ENCODE results near the gene ZDHHC20.
A peak's percentile ranks its signal among the peaks of the same experiment; 100 is the strongest.

The ZDHHC20 gene, protein sequence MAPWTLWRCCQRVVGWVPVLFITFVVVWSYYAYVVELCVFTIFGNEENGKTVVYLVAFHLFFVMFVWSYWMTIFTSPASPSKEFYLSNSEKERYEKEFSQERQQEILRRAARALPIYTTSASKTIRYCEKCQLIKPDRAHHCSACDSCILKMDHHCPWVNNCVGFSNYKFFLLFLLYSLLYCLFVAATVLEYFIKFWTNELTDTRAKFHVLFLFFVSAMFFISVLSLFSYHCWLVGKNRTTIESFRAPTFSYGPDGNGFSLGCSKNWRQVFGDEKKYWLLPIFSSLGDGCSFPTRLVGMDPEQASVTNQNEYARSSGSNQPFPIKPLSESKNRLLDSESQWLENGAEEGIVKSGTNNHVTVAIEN

DNA sequence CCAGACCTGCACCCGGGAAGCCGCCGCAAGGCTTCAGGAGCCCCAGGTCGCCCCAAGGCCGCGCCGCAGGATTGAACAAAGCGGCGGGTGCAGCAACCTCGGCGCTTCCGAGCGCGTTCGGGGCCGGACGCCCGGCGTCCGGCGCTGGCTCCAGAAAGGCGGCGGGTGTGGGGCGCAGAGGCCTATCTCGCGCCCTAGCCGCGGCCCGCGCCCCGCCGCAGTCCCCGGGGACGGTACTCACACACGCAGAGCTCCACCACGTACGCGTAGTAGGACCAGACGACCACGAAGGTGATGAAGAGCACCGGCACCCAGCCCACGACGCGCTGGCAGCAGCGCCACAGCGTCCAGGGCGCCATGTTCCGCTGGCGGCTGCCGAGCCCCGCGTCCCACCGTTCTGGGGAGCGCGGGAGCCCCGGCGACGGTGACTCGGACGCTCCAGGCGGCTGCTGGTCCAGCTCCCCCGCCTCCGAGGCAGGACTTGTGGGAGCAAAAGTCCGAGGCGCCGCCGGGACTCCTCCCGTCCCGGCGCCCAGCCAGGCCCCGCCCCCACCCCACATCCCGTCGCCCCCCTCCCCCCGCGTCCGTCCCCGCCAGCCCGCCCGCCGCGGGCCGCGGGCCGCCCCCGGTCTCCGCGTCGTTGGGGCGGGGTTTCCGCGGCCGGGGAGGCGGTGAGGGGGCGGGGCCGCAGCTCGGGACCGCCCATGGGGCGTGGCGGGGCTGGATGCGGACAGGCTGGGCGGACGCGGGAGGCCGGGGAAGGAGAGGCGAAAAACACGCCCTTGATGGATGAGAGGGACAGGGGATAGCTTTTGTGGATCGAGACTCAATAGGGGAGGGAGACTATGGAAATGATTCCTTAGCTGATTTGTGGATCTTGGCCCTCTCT lies at the start of gene ZDHHC20:
Gene ZDHHC20 (minus strand): TSS at position 491 of the 889 bp plus-strand sequence. CDS start 132 bp downstream, at position 359.
- peak; percentile 13 for DNase-seq

GRCh38 chr13:21504379-21504778 lies 45.3 kb upstream of the ZDHHC20 start:
- DNase-seq: no peak

- DNase-seq: no peak
Measured at GRCh38 chr13:21501686-21502085, 42.6 kb upstream of the ZDHHC20 start.

DNA sequence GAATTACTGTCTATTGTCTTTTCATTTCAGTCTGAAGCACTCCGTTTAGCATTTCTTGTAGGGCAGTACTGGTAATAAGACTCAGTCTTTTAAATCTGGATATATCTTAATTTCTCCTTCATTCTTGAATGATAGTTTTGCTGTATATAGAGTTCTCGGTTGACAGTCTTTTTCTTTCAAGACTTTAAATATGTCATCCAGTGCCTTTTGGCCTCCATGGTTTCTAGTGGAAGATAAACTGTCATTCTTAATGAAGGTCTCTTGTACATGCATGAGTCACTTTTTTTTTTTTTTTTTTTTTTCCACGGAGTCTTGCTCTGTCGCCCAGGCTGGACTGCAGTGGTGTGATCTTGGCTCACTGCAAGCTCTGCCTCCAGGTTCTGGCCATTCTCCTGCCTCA lies 27.2 kb upstream of the ZDHHC20 start:
- no peak for DNase-seq

GRCh38 chr13:21483748-21484147 lies 24.6 kb upstream of the ZDHHC20 start:
- DNase-seq: no peak

- DNase-seq: no peak
Measured at GRCh38 chr13:21481359-21481758, 22.3 kb upstream of the ZDHHC20 start.

DNA sequence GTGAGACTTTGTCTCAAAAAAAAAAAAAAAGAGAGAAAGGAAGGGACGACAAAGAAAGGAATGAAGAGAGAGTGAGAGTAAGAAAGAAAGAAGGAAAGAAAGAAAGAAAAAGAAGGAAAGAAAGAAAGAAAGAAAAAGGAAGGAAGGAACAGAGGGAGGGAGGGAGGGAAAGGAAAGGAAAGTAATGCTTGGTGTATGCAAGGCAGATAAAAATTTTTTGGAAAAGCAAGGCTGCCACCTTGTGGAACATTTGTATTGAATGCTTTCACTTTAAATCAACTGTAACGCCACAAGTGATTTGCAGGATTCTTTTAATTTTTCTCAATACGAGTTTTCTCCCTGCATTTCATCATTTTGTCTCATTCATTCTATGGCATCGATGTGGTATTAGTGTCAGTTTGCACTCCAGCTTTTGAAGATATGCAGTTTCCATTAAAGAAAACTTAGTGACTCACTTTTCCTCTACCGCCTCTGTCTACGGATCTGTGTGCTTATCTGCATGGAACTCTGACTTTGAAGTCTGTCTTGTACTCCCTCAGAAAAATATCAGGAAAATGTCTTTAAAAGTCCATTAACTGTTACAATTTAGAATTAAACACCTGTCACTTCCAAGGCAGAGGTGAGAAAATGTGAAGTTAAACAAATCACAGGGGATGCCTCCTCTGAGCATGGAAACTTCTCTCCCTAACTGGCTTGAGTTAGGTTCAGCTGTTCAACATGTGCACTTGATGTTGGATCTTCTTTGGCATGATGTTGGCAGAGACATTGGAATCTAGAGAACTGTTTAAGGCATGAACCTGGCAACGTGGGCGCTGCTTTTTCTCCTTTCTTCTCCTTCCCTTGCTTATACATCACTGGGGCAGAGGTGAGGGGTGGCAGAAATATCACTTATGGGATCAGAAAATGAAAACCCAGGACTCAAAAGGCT lies 20.0 kb upstream of the ZDHHC20 start:
- peak; percentile 4 for DNase-seq

DNA sequence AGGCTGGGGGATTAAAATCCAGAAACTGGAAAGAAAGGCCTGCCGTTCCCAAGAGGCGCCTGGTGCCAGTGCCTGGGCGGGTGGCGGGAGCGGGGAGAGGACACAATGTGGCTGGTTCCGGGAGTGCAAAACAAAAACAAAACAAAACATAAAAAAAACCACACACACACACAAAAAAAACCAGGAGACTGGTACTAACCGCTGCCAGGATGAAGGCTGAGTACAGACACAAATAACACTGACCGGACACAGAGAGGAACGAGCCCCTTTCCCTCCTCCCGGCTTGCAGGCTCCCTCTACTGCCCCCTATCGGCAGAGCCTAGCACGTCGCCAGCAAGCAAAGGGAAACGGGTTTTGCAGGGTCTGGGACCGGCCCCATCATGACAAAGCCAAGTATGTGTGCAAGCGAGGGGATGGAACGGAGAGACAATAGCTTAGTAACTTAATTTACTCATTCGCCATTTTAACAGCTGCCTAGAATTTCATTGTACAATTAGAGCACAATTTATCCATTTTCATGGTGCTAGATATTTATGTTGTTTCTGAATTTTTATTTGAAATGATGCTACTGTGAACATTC lies 17.9 kb upstream of the ZDHHC20 start:
- peak; percentile 19 for DNase-seq

DNA sequence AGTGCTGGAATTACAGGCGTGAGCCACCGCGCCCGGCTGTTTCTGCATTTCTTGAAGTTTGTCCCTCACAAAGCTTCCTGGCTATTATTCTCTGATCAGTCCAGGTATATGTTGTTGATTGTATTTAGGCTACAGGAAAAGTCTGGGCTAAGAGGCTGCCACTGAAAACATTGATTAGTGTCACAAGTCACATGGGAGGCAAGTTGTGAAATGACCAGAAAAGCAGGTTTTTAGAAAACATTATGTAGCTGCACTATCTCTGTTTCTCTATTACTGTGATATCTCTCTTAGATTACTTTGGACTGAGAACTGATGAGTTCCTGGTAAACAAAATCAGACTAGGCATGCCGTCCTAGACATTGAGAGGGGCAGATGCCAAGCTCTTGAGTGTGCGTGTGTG lies 16.0 kb upstream of the ZDHHC20 start:
- DNase-seq: no peak

DNA sequence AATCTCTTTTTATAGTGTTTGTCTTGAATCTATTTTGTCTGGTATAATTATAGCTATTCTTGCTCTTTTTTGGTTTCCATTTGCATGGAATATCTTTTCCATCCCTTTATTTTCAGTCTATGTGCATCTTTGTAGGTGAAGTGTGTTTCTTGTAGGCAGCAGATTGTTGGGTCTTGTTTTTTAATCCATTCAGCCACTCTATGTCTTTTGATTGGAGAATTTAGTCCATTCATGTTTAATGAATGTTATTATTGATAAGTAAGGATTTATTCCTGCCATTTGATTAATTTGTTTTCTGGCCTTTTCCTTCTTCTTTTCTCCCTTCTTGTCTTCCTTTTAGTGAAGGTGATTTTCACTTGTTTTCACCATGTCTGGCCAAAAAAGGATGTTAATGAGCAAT lies 11.7 kb upstream of the ZDHHC20 start:
- DNase-seq: no peak

GRCh38 chr13:21466527-21466926 lies 7.4 kb upstream of the ZDHHC20 start:
- no peak for DNase-seq

DNA sequence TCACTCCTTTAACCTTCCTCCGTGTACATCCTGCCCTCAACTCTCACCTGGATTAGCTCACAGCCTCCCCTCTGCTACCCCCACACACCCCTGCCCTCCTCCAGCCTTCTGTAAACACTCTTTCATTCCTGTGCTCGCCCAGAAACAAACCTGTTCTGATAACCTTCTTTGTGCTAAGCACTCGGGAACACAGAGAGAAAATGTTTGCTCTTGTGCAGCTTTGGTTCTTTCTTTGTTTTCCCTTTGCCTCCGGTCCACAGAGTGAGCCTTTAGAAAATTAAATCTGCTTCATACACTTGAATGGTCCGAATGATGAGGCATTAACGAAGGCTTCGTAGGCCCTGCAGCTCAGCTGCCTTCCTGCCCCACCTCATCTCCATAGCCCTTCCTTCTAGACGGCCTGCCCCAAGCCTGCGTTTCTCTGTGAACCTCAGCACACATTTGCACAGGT lies 6.6 kb upstream of the ZDHHC20 start:
- DNase-seq: no peak

- DNase-seq: no peak
Measured at GRCh38 chr13:21463424-21463823, 4.3 kb upstream of the ZDHHC20 start.

- no peak for DNase-seq
Measured at GRCh38 chr13:21461131-21461530, 2.0 kb upstream of the ZDHHC20 start.

GRCh38 chr13:21458451-21458812 lies 671 bp downstream of the ZDHHC20 start:
- DNase-seq: peak; percentile 6

DNA sequence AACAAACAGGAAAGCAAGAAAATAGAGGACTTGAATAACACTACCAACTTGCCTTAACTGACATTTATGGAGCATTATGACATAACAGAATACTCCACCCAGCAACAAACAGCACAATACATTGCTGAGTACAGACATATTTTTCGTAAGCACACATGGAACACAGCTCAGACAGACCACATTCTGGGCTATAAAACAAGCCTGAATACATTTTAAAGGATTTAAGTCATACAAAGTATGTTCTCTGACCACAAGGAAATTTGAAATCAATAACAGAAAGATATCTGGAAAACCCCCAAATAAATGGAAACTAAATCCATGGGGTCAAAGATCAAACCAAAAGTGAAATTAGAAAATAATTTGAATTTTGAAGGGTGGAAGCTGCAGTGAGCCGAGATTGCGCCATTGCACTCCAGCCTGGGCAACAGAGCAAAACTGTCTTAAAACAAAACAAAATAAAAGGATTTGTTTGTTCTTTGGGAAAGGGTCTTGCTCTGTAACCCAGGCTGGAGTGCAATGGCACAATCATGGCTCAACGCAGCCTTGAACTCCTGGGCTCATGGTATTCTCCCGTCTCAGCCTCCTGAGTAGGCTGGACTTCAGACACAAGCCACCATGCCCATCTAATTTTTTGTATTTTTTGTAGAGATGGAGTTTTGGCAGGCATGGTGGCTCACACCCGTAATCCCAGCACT lies 5.6 kb downstream of the ZDHHC20 start:
- no peak for DNase-seq

GRCh38 chr13:21450936-21451335 lies 8.2 kb downstream of the ZDHHC20 start:
- DNase-seq: no peak

- no peak for DNase-seq
Measured at GRCh38 chr13:21446656-21447055, 12.4 kb downstream of the ZDHHC20 start.

DNA sequence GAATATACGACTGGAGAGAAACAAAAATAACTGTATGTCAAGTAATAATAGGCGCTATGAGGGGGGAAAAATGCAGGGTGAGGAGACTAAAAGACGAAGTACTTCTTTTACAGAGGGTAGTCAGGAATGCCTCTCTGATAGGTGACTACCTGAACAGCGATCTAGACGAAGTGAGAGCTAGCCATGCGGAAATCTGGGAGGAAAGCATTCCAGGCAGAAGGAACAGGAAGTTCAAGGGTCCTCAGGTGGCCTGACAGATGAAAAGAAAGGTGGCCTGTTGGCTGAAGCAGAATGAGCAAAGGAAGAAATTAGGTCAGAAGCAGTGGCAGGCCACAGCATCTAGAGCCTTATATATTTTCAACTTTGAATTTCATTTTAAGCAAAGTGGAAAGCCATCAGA lies 13.3 kb downstream of the ZDHHC20 start:
- DNase-seq: no peak

- DNase-seq: no peak
Measured at GRCh38 chr13:21443171-21443570, 15.9 kb downstream of the ZDHHC20 start.

DNA sequence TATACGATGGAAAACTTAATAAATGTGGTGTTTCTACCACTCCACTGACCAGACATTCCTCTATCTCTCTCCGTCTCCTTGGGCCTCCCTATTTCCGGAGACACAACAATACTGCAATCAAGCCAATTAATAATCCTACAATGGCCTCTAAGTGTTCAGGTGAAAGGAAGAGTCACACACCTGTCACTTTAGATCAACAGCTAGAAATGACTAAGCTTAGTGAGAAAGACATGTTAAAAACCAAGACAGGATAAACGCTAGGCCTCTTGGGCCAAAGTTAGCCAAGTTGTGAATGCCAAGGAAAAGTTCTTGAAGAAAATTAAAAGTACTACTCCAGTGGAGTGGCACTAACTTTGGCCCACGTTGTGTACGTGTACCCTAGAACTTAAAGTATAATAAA lies 22.5 kb downstream of the ZDHHC20 start:
- no peak for DNase-seq

GRCh38 chr13:21435687-21436151 lies 23.4 kb downstream of the ZDHHC20 start:
- no peak for DNase-seq
